Measurements from ENCODE around the gene SCARB1. TPM values are rescaled to one million over a fixed set of nuclear protein-coding genes. Genes with fewer than 3 reads are reported as not detected.
A peak's percentile ranks its signal among the peaks of the same experiment; 100 is the strongest.

The SCARB1 gene
- total RNA-seq, 1 donor from 2014 or later = 25.1 TPM

DNA sequence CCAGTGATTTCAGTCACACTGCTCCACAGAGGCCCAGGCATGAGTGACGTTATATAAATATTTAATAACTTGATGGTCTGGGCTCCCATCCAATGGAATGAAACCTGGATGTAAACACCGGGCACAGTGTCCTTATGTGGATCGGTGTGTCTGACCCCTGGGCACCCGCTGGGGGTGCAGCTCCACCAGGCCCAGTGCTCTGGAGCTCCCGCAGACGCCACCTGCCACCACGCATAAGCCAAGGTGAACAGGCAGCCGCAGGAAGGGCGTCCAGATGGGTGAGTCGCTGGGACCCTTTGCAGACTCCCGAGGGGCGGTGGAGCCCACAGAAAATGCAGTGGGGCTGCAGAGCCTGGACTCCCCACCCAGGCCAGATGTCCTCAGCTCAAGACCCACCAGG, 121.6 kb downstream of the SCARB1 start:
- Mint-ChIP-seq H3K4me3 (ENCODE audit: unreplicated experiment) (no peak overlapping the region), H3K27me3 (ENCODE audit: unreplicated experiment) (peaks cover 9% of the 10 kb centered on the region), H3K36me3 (ENCODE audit: unreplicated experiment) (no peaks in the 10 kb centered on the region), H3K27ac (ENCODE audit: unreplicated experiment) (no peak overlapping the region), H3K4me1 (ENCODE audit: low read depth, unreplicated experiment) (peaks cover 22% of the 10 kb centered on the region), H3K9me3 (ENCODE audit: unreplicated experiment) (peaks cover 6% of the 10 kb centered on the region)
- TF ChIP-seq, protein P1, sequence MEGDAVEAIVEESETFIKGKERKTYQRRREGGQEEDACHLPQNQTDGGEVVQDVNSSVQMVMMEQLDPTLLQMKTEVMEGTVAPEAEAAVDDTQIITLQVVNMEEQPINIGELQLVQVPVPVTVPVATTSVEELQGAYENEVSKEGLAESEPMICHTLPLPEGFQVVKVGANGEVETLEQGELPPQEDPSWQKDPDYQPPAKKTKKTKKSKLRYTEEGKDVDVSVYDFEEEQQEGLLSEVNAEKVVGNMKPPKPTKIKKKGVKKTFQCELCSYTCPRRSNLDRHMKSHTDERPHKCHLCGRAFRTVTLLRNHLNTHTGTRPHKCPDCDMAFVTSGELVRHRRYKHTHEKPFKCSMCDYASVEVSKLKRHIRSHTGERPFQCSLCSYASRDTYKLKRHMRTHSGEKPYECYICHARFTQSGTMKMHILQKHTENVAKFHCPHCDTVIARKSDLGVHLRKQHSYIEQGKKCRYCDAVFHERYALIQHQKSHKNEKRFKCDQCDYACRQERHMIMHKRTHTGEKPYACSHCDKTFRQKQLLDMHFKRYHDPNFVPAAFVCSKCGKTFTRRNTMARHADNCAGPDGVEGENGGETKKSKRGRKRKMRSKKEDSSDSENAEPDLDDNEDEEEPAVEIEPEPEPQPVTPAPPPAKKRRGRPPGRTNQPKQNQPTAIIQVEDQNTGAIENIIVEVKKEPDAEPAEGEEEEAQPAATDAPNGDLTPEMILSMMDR (IDR thresholded peaks at IDR 0.05; ENCODE audit: partially characterized antibody, unreplicated experiment) = no peak
- no peak for DNase-seq

DNA sequence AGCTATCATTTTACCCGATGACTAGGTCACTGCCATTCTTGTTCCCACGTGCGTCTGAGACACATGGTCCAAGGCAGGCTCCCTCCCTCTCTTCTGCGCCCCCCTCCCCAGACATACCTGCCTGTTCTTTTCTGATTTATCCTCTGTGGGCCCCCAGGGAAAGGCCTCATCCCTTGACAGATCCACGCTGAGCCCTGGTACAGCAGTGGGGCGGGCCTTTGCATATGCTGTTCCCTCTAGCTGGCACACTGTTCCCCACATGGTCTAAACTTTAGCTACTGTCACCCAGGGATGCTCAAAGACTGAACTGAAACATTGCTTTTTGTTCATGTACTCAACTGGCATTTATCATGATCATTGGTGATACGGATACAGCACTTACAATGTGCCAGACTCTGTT, 122.5 kb downstream of the SCARB1 start:
- no peak for DNase-seq
- H3K27ac Mint-ChIP-seq (ENCODE audit: unreplicated experiment) = peak overlapping the region; percentile 43
- H3K27me3 Mint-ChIP-seq (ENCODE audit: unreplicated experiment) = peaks cover 5% of the 10 kb centered on the region
- TF ChIP-seq, protein P1 (IDR thresholded peaks at IDR 0.05; ENCODE audit: partially characterized antibody, unreplicated experiment) = no peak
- H3K36me3 Mint-ChIP-seq (ENCODE audit: unreplicated experiment) = no peaks in the 10 kb centered on the region
- peaks cover 6% of the 10 kb centered on the region for H3K9me3 Mint-ChIP-seq (ENCODE audit: unreplicated experiment)
- H3K4me1 Mint-ChIP-seq (ENCODE audit: low read depth, unreplicated experiment) = peaks cover 20% of the 10 kb centered on the region
- no peak overlapping the region for H3K4me3 Mint-ChIP-seq (ENCODE audit: unreplicated experiment)

DNA sequence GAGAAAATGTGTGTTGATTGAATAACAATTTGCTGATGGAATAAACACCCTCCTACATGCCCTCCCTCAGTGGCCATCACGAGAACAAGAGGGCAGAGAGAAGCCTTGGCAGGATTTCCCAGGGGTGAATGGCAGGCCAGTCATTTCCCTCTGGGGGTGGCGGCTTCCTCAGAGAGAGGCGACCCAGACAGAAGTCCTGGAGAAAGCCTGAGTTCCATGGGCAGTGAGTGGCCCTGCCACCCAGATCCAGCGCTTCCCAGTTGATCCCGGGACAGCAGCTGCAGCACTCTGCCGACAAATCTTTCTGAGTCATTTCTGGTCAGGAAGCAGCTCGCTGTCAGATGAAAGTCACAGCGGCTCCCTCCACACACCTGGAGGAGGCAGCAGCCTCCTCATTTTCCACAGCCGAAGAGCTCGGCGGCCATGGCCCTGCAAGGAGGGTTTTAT, 123.0 kb downstream of the SCARB1 start:
- no peak for DNase-seq
- peaks cover 6% of the 10 kb centered on the region for H3K9me3 Mint-ChIP-seq (ENCODE audit: unreplicated experiment)

DNA sequence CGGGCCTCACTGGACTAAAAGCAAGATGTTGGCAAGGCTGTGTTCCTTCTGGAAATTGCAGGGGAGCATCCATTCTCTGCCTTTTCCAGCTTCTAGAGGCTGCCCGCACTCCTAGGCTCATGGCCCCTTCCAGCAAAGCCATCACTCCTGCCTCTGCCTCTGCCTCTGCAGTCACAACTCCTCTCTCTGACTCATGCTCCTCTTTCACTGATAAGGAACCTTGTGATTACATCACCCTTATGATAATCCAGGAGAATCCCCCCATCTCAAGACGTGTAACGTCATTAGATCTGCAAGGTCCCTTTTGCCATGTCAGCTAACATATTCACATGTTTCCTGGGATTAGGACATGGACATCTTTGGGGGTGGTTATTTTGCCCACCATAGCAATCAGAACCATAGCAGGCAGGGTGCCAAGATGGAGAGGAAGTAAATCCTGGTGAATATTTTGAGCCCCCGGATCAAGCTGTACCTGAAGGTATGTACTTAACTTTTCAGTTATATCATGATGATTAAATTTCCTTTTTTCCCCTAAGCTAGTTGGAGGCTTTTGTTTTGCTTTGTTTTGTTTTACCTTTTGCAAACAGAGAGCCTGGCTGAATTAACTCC, 123.6 kb downstream of the SCARB1 start:
- H3K36me3 Mint-ChIP-seq (ENCODE audit: unreplicated experiment) = no peaks in the 10 kb centered on the region
- DNase-seq = no peak
- no peaks in the 10 kb centered on the region for H3K27me3 Mint-ChIP-seq (ENCODE audit: unreplicated experiment)
- no peak overlapping the region for H3K27ac Mint-ChIP-seq (ENCODE audit: unreplicated experiment)
- peaks cover 13% of the 10 kb centered on the region for H3K4me1 Mint-ChIP-seq (ENCODE audit: low read depth, unreplicated experiment)
- TF ChIP-seq, protein P1 (IDR thresholded peaks at IDR 0.05; ENCODE audit: partially characterized antibody, unreplicated experiment) = no peak
- no peak overlapping the region for H3K4me3 Mint-ChIP-seq (ENCODE audit: unreplicated experiment)
- peaks cover 6% of the 10 kb centered on the region for H3K9me3 Mint-ChIP-seq (ENCODE audit: unreplicated experiment)

More for the DNA sequence above, 123.0 kb downstream of the SCARB1 start:
- Mint-ChIP-seq H3K27me3 (ENCODE audit: unreplicated experiment) (peaks cover 2% of the 10 kb centered on the region), H3K27ac (ENCODE audit: unreplicated experiment) (no peak overlapping the region), H3K4me3 (ENCODE audit: unreplicated experiment) (no peak overlapping the region), H3K4me1 (ENCODE audit: low read depth, unreplicated experiment) (peaks cover 17% of the 10 kb centered on the region), H3K36me3 (ENCODE audit: unreplicated experiment) (no peaks in the 10 kb centered on the region)
- TF ChIP-seq, protein P1 (IDR thresholded peaks at IDR 0.05; ENCODE audit: partially characterized antibody, unreplicated experiment) = no peak

DNA sequence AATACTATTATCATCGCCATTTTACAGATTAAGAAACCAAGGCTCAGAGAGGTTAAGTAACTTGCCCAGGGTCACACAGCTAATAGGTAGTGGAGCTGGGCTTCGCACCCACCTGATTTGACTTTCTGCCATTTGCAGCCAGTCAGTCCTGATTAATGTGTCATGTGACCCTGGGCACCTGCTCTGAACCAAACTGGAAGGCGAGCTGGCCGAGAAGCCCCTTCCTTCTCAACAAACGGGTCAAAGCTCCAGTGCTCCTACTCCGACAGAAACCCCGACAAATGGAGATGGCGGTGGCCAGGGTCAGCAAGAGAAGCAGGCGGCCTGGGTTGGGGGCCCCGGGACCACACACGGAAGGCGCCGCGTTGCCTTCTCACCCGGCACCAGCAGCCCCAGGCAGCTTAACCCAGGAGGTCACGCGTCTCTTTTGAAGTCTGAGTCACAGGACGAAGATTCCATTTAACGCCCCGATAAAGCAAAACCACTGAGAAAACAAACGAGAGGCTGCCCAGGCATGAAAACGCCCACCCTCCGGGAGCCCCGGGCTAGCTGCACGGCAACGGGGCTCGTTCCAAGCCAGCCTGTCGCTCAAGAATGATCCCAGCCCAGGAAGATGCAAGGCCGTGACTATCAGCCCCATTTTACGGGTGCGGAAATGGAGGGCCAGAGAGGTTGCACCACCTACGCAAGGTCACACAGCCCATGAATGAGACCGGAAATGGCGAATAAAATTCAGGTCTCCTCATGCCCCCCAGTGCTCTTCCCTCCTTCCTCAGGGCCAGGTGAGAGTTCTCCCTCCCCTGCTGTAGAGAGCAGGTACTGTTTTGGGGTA, 124.8 kb downstream of the SCARB1 start:
- Mint-ChIP-seq H3K27me3 (ENCODE audit: unreplicated experiment) (no peaks in the 10 kb centered on the region), H3K27ac (ENCODE audit: unreplicated experiment) (no peak overlapping the region), H3K4me1 (ENCODE audit: low read depth, unreplicated experiment) (peaks cover 16% of the 10 kb centered on the region)

More for the DNA sequence above, 124.8 kb downstream of the SCARB1 start:
- Mint-ChIP-seq H3K9me3 (ENCODE audit: unreplicated experiment) (peaks cover 3% of the 10 kb centered on the region), H3K4me3 (ENCODE audit: unreplicated experiment) (no peak overlapping the region), H3K36me3 (ENCODE audit: unreplicated experiment) (no peaks in the 10 kb centered on the region)
- DNase-seq = no peak
- TF ChIP-seq, protein P1 (IDR thresholded peaks at IDR 0.05; ENCODE audit: partially characterized antibody, unreplicated experiment) = no peak
